Heart right ventricle (tissue), 16 donors: Measurements from ENCODE around the gene YKT6. TPM values are rescaled to one million over a fixed set of nuclear protein-coding genes. Genes with fewer than 3 reads are reported as not detected.

Experiments
- ATAC-seq, 8 donors: fragments of 200-7000 bp; cut with Tn5 transposase; one replicate each; pipeline ENCODE4 v1.9.1; 2020; ENCODE audit warnings: mild to moderate bottlenecking in 8 of 8, moderate library complexity in 8 of 8, moderate number of reproducible peaks in 1 of 8
- DNase-seq, 2 donors: peaks; one replicate each; pipeline ENCODE4 v3.0.0-alpha.2; 2020
- H3K27ac ChIP-seq, 10 donors: fragments of 200-600 bp; sonication (generic) in 2 of 10; one replicate each; pipeline versions ENCODE4 v1.5.0 to v1.8.0; 2020 to 2022; ENCODE audit warnings: mild to moderate bottlenecking in 3 of 10
- H3K27me3 ChIP-seq, 7 donors: fragments of 200-600 bp; one replicate each; pipeline ENCODE4 v1.8.0; 2021 to 2022; ENCODE audit warnings: mild to moderate bottlenecking in 2 of 7
- H3K36me3 ChIP-seq, 9 donors: fragments of 200-600 bp; sonication (generic) in 1 of 9; one replicate each; pipeline versions ENCODE4 v1.5.0 to v1.8.0; 2020 to 2022; ENCODE audit warnings: mild to moderate bottlenecking in 2 of 9
- H3K4me1 ChIP-seq, 9 donors: fragments of 200-600 bp; sonication (generic) in 1 of 9; one replicate each; pipeline versions ENCODE4 v1.5.0 to v1.8.0; 2020 to 2022; ENCODE audit warnings: mild to moderate bottlenecking in 4 of 9
- H3K4me3 ChIP-seq, 10 donors: fragments of 200-600 bp; sonication (generic) in 2 of 10; one replicate each; pipeline versions ENCODE4 v1.5.0 to v1.8.0; 2020 to 2022; ENCODE audit warnings: mild to moderate bottlenecking in 7 of 10, moderate library complexity in 2 of 10
- H3K9me3 ChIP-seq, 11 donors: fragments of 200-600 bp in 10 of 11; sonication (generic) in 2 of 11; one replicate each; pipeline versions ENCODE4 v1.5.0 to v1.8.0; 2013 to 2022; ENCODE audit warnings: mild to moderate bottlenecking in 2 of 11, control low read depth in 1 of 11, moderate library complexity in 1 of 11
- WGBS, 2 donors: extraction: QIAGEN DNeasy Blood & Tissue Kit; methylation state at CpG; one replicate each; pipeline ENCODE4 v1.1.7; 2013; ENCODE audit warnings: inconsistent platforms in 1 of 2; 5-methylcytosine and 5-hydroxymethylcytosine counted together
- intact Hi-C, 10 donors: fragments of 100-400 bp; cut with DNase I; formaldehyde crosslinking; loops; one replicate each; pipeline versions ENCODE4 v1.11.1 to v1.14.2; 2022
- polyA plus RNA-seq, 2 donors: library from polyadenylated mRNA; stranded (reverse); fragments of 200-250 nt; gene quantifications; one replicate each; pipeline ENCODE4 v1.2.3, GENCODE V29; 2013
- total RNA-seq, 10 donors: library from RNA; stranded (reverse); fragmentation: NEBNext Ultra II Directional in 3 of 10; extraction: Animal tissue kit (Norgen Biotek cat#: 25700) in 3 of 10; gene quantifications; one replicate each; pipeline versions ENCODE4 v1.2.1 to v1.2.4, GENCODE V29; 2021 to 2023
- TF ChIP-seq, protein P1 (sequence below), 9 donors: fragments of 200-600 bp; sonication (generic) in 2 of 9; IDR thresholded peaks; one replicate each; pipeline versions ENCODE4 v1.5.0 to v1.8.0; 2021 to 2022; ENCODE audit warnings: antibody characterized with exemption in 9 of 9, mild to moderate bottlenecking in 5 of 9, moderate library complexity in 1 of 9
- donor health status: Arrhythmogenic right ventricular cardiomyopathy.
- donor health status: ischemic (EF 13 %, LVEDD 7.1; RV severe dilation, severe dysfunction).
- donor health status: healthy with polysubstance abuse.
- donor health status: DM: no; HTN: yes; CAD: no.
- donor health status: DM: no; HTN: no; CAD: no.
- donor health status: ischemic (EF 25% LVEDD 6.9; RV normal size, moderate dysfunction).
- donor health status: ischemic (EF 25% LVEDD 5.7; RV mildly dilated, moderate dysfunction).
- donor health status: healthy.
- donor health status: DM: yes; HTN: yes; CAD: no.
- donor health status: Ischemic cardiomyopathy.
- donor health status: ischemic (EF 35%, LVEDD 5.7; RV mildly dilated, moderate dysfunction).
- donor health status: nonischemic (EF 11% LVEDD 7.7; RV severe dilation, severe dysfunction).
- donor health status: DM: yes; HTN: yes; CAD: no.
- donor health status: PGD.
- donor health status: ischemic (EF 29% LVEDD 5.4; RV normal size, mild dysfunction).
- donor health status: nonischemic (EF 23%, LVEDD 6.1; RV moderate dilation, normal function).

YKT6 gene
- total and polyA plus RNA-seq, 12 donors: 27.7 to 79.6 (median 47.7) TPM

DNA sequence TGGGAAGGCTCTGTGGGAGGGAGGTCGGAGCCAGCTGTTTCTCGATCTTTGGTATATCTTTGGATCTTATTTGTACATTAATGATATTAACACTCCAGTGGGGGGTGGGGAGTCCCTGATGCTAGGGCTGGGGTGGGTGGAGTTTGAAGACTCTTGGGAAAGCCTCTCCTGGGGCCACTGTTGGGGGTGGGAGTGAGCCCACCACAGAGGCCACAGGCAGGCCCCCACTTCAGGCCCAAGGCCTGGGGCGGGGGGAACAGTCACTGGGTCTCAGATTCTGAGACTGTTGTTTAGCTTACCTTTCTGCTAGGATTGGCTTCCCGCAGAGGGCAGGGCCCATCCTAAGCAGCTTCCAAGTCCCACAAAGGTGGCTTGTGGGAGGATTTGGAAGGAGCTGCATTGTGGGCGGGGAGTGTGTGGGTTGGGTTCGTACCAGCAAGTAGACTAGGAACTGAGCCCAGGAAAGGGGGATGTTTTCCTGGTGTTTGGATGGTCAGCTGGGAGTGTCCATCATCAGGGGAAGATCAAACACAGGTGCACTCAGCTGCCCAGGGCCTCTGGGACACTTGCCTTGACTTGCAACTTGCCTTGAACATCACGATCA lies 11.9 kb downstream of the YKT6 start:
- TF ChIP-seq, protein P1, sequence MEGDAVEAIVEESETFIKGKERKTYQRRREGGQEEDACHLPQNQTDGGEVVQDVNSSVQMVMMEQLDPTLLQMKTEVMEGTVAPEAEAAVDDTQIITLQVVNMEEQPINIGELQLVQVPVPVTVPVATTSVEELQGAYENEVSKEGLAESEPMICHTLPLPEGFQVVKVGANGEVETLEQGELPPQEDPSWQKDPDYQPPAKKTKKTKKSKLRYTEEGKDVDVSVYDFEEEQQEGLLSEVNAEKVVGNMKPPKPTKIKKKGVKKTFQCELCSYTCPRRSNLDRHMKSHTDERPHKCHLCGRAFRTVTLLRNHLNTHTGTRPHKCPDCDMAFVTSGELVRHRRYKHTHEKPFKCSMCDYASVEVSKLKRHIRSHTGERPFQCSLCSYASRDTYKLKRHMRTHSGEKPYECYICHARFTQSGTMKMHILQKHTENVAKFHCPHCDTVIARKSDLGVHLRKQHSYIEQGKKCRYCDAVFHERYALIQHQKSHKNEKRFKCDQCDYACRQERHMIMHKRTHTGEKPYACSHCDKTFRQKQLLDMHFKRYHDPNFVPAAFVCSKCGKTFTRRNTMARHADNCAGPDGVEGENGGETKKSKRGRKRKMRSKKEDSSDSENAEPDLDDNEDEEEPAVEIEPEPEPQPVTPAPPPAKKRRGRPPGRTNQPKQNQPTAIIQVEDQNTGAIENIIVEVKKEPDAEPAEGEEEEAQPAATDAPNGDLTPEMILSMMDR (IDR thresholded peaks at IDR 0.05): no peak
- intact Hi-C loops: no loop called here
- Histone ChIP-seq H3K27ac (no peak overlapping the region), H3K4me3 (no peak overlapping the region), H3K27me3 (no peaks in the 10 kb centered on the region), H3K4me1 (peaks cover 0 to 5% (median 0%) of the 10 kb centered on the region in 9 donors), H3K9me3 (no peaks in the 10 kb centered on the region), H3K36me3 (peaks cover 0 to 68% (median 42%) of the 10 kb centered on the region in 9 donors)
- DNase-seq (no peak), ATAC-seq (no peak)
- 77 to 81% methylated on average over 7 of the region's 7 CpGs for WGBS, 2 donors

DNA sequence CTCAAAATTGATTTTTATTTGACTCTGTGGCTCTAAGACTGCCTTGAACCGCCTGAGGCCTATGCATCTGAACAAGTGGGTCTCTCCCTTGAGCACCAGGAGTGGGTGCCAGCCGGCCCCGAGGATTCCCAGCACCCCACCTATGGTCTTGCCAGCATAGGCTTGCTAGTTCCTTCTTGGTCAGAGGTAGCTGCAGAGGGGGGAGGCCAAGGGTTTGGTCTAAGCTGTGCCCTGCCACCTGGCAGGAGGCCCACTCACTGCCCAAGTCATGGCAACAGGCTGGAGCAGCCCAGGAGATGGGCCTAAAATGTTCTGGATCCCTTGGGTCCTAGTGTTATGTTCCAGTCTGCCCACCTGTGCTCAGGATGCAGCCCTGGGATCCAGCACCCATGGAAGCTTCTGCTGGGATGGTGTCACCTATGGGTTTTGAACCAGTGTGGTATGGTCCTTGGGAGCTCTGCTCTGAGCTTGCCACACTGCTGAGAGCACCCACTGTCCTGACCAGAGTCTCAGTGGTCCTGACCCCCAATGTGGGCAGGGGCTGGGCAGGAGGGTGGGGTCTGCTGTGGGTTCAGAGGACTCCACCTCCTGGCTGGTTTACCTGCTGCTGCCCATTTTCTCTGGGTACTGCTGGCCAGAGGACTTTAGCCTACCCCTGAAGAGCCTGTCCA lies 12.6 kb downstream of the YKT6 start:
- intact Hi-C loops: no loop called here
- ATAC-seq (peak in 2 of 8 donors; percentile 6 to 9), DNase-seq (peak in 1 of 2 donors; percentile 10)
- peaks cover 0 to 5% (median 0%) of the 10 kb centered on the region in 9 donors for H3K4me1 ChIP-seq
- no peaks in the 10 kb centered on the region for H3K27me3 ChIP-seq
- peaks cover 0 to 62% (median 35%) of the 10 kb centered on the region in 9 donors for H3K36me3 ChIP-seq
- H3K27ac ChIP-seq: no peak overlapping the region
- no peaks in the 10 kb centered on the region for H3K9me3 ChIP-seq
- H3K4me3 ChIP-seq: no peak overlapping the region
- WGBS, 2 donors: 90 to 94% methylated on average over 3 of the region's 3 CpGs
- TF ChIP-seq, protein P1 (IDR thresholded peaks at IDR 0.05): no peak

DNA sequence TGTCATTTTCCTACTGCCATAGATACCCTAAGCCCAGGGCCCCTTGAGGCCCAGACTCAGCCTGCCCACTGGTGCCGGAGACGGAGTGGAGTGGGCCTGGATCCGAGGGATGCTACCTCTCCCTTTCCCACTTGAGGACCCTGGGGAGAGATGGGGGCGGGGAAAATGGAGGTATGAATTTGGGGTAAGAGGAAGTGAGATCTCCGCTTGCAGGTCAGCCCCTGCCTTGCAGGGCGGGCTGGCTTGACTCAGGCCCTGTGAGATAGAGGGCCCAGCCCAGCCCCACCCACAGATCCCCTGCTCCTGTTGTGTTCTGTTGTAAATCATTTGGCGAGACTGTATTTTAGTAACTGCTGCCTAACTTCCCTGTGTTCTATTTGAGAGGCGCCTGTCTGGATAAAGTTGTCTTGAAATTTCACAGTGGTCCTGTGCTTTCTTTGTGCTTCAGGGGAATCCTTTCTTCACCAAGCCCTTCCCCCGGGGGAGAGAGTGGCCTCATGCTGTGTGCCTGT lies 13.2 kb downstream of the YKT6 start:
- WGBS, 2 donors: 79 to 81% methylated on average over 9 of the region's 9 CpGs
- H3K36me3 ChIP-seq: peaks cover 0 to 56% (median 30%) of the 10 kb centered on the region in 9 donors
- ATAC-seq: peak in 3 of 8 donors; percentile 1 to 4 (median 2)
- no peaks in the 10 kb centered on the region for H3K27me3 ChIP-seq
- peaks cover 0 to 5% (median 0%) of the 10 kb centered on the region in 9 donors for H3K4me1 ChIP-seq
- no peak overlapping the region for H3K27ac ChIP-seq
- TF ChIP-seq, protein P1 (IDR thresholded peaks at IDR 0.05): no peak
- no peak overlapping the region for H3K4me3 ChIP-seq
- H3K9me3 ChIP-seq: no peaks in the 10 kb centered on the region
- intact Hi-C loops: no loop called here
- DNase-seq: peak in 1 of 2 donors; percentile 8

DNA sequence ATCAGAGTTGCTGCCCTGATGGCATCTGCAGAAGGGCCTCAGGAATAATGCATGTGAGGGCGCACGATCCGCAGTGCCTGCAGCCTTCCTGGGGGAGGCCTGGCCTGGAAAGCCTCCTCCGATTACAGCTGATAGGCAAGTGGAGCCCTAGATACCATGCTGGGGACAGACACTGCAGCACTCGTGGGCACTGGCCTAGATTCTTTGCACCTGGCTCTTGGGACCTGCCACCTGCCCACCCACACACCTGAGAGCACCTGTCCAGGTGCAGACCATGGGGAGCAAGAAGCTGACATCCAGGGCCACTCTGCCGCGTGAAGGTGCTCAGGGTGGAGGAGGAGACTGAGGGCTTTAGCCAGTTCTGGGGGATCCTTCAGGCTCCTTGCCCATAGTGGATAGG lies 14.8 kb downstream of the YKT6 start:
- DNase-seq (no peak), ATAC-seq (no peak)
- Histone ChIP-seq H3K9me3 (no peaks in the 10 kb centered on the region), H3K27ac (no peak overlapping the region), H3K27me3 (no peaks in the 10 kb centered on the region), H3K36me3 (peaks cover 0 to 40% (median 15%) of the 10 kb centered on the region in 9 donors), H3K4me3 (no peak overlapping the region), H3K4me1 (peaks cover 0 to 5% (median 0%) of the 10 kb centered on the region in 9 donors)
- TF ChIP-seq, protein P1 (IDR thresholded peaks at IDR 0.05): no peak
- WGBS, 2 donors: 86 to 87% methylated on average over 7 of the region's 7 CpGs
- intact Hi-C loops: no loop called here
